Measurements from ENCODE around the gene EPN1.
"Not testable (repeated sequence)": the region's sequence is repeated elsewhere in the genome, so short reads cannot be mapped to it uniquely, and the experiment has no call there.

GRCh38 chr19:55756808-55757207, 81.8 kb downstream of the EPN1 start:
- not testable (repeated sequence) for TF ChIP-seq TCF7L2 (IDR thresholded peaks at IDR 0.05; ENCODE audit: low read depth, low read length); NFIC (IDR thresholded peaks at IDR 0.05); POLR2A (conservative IDR thresholded peaks at IDR 0.05); MTA3 (IDR thresholded peaks at IDR 0.05; ENCODE audit: borderline replicate concordance); SRF (CRISPR knock-in tag; IDR thresholded peaks at IDR 0.05); YY1 (IDR thresholded peaks at IDR 0.05; ENCODE audit: borderline replicate concordance in 1 of 3, control insufficient read depth in 1 of 3, extremely low read depth in 1 of 3, insufficient read depth in 3 of 3, insufficient read length in 1 of 3, insufficient replicate concordance in 2 of 3, low read depth in 1 of 3, low read length in 2 of 3); HBP1 (CRISPR knock-in tag; IDR thresholded peaks at IDR 0.05); GATA2 (CRISPR knock-in tag; IDR thresholded peaks at IDR 0.05); THRA (IDR thresholded peaks at IDR 0.05); CTCF (IDR thresholded peaks at IDR 0.05 in 2 of 3, conservative IDR thresholded peaks at IDR 0.05 in 1 of 3; ENCODE audit: insufficient read depth in 2 of 3, low read depth in 1 of 3, low read length in 3 of 3); ZNF512 (tag; IDR thresholded peaks at IDR 0.05)
